A549 (cell line): ENCODE results near the gene MRPL55.

ENCODE experiments used
- CEBPB ChIP-seq, 2 experiments: fragments of >200 bp in 1 of 2; sonication (Bioruptor Twin) in 1 of 2; formaldehyde crosslinking in 1 of 2; IDR thresholded peaks; 2 replicates each; pipeline ENCODE4 v1.6.1; 2012 to 2016
- CHD2 ChIP-seq: fragments of 150-350 bp; IDR thresholded peaks from 2 replicates; pipeline ENCODE4 v1.6.1; 2014; ENCODE audit warnings: low read length; ENCODE audit not compliant: partially characterized antibody
- EP300 ChIP-seq, 2 experiments: fragments of >200 bp; sonication (Bioruptor Twin); formaldehyde crosslinking; IDR thresholded peaks; 2 replicates in 1 of 2; 3 replicates in 1 of 2; pipeline ENCODE4 v1.6.1; 2016 to 2017
- FOSL2 ChIP-seq, 2 experiments: fragments of 450-650 bp in 1 of 2; fragments of >200 bp in 1 of 2; sonication (Bioruptor Twin) in 1 of 2; formaldehyde crosslinking; IDR thresholded peaks; 2 replicates each; pipeline versions ENCODE4 v1.5.0 to v1.6.1; 2016 to 2020; ENCODE audit warnings: mild to moderate bottlenecking in 1 of 2, moderate library complexity in 1 of 2
- MAZ ChIP-seq: fragments of 150-350 bp; IDR thresholded peaks from 2 replicates; pipeline ENCODE4 v1.6.1; 2014; ENCODE audit warnings: antibody characterized with exemption, low read depth, low read length, borderline replicate concordance
- MYC ChIP-seq: IDR thresholded peaks from 2 replicates; pipeline ENCODE4 v1.6.1; 2012; ENCODE audit warnings: mild to moderate bottlenecking, inconsistent platforms, low read length, improper control_type of control experiment, borderline replicate concordance
- POLR2A ChIP-seq: IDR thresholded peaks from 2 replicates; pipeline ENCODE4 v1.6.1; 2012; ENCODE audit warnings: mild to moderate bottlenecking, low read length
- RFX5 ChIP-seq: fragments of 450-650 bp; IDR thresholded peaks from 2 replicates; pipeline ENCODE4 v1.7.1; 2014; ENCODE audit warnings: antibody characterized with exemption, mild to moderate bottlenecking, moderate library complexity
- SMC3 ChIP-seq: fragments of >200 bp; sonication (Bioruptor Twin); formaldehyde crosslinking; IDR thresholded peaks from 3 replicates; pipeline ENCODE4 v1.6.1; 2018; ENCODE audit warnings: inconsistent platforms
- ZC3H11A ChIP-seq: fragments of 450-650 bp; IDR thresholded peaks from 2 replicates; pipeline ENCODE4 v1.6.1; 2014; ENCODE audit warnings: antibody characterized with exemption, mild to moderate bottlenecking
- TF ChIP-seq, protein P1 (sequence below): fragments of >200 bp; sonication (Bioruptor Twin); formaldehyde crosslinking; IDR thresholded peaks from 3 replicates; pipeline ENCODE4 v1.5.1; 2016
- TF ChIP-seq, protein P2 (sequence below): IDR thresholded peaks from 2 replicates; pipeline ENCODE4 v1.6.1; 2012; ENCODE audit warnings: low read depth, borderline replicate concordance
- TF ChIP-seq, protein P3 (sequence below): fragments of 450-650 bp; IDR thresholded peaks from 2 replicates; pipeline ENCODE4 v1.6.1; 2014; ENCODE audit warnings: antibody characterized with exemption

DNA sequence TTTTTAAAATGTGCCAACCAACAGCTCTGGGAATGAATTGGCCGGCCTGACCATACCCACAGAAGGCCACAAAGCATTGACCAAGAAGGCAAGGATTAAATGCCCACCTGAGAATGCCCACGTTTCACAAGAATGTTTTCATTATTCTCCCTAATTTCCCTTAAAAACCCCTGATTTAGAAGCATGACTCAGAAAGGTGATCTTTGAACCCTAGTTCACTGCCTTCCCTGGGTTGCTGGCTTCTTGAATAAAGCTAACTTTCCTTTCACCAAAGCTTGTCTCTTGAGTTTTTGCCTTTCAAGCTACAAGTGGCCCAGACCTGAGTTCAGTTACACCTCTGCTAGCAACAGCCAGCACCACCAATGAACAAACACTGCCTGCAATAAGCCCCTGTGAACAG is 14.4 kb upstream of the MRPL55 start:
- TF ChIP-seq, protein P1, sequence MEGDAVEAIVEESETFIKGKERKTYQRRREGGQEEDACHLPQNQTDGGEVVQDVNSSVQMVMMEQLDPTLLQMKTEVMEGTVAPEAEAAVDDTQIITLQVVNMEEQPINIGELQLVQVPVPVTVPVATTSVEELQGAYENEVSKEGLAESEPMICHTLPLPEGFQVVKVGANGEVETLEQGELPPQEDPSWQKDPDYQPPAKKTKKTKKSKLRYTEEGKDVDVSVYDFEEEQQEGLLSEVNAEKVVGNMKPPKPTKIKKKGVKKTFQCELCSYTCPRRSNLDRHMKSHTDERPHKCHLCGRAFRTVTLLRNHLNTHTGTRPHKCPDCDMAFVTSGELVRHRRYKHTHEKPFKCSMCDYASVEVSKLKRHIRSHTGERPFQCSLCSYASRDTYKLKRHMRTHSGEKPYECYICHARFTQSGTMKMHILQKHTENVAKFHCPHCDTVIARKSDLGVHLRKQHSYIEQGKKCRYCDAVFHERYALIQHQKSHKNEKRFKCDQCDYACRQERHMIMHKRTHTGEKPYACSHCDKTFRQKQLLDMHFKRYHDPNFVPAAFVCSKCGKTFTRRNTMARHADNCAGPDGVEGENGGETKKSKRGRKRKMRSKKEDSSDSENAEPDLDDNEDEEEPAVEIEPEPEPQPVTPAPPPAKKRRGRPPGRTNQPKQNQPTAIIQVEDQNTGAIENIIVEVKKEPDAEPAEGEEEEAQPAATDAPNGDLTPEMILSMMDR = no peak
- TF ChIP-seq RFX5 (no peak), CEBPB (IDR thresholded peaks at IDR 0.05) (no peak), EP300 (IDR thresholded peaks at IDR 0.05) (no peak), FOSL2 (IDR thresholded peaks at IDR 0.05) (no peak), FOSL2 (CRISPR knock-in tag; IDR thresholded peaks at IDR 0.05) (no peak), MYC (no peak), POLR2A (no peak), ZC3H11A (no peak), MAZ (no peak), SMC3 (no peak), CHD2 (no peak)
- TF ChIP-seq, protein P2, sequence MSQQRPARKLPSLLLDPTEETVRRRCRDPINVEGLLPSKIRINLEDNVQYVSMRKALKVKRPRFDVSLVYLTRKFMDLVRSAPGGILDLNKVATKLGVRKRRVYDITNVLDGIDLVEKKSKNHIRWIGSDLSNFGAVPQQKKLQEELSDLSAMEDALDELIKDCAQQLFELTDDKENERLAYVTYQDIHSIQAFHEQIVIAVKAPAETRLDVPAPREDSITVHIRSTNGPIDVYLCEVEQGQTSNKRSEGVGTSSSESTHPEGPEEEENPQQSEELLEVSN = no peak
- TF ChIP-seq, protein P3, sequence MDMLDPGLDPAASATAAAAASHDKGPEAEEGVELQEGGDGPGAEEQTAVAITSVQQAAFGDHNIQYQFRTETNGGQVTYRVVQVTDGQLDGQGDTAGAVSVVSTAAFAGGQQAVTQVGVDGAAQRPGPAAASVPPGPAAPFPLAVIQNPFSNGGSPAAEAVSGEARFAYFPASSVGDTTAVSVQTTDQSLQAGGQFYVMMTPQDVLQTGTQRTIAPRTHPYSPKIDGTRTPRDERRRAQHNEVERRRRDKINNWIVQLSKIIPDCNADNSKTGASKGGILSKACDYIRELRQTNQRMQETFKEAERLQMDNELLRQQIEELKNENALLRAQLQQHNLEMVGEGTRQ = no peak
